Erythroblast (primary cell): ENCODE data around the gene UBXN6.

Experiments used
- GATA1 ChIP-seq: IDR thresholded peaks from 2 replicates; pipeline ENCODE4 v1.6.1; 2011; ENCODE audit warnings: low read depth, mild to moderate bottlenecking, control low read depth, low read length, moderate library complexity
- POLR2A ChIP-seq: IDR thresholded peaks from 2 replicates; pipeline ENCODE4 v1.6.1; 2011; ENCODE audit warnings: mild to moderate bottlenecking, low read length

DNA sequence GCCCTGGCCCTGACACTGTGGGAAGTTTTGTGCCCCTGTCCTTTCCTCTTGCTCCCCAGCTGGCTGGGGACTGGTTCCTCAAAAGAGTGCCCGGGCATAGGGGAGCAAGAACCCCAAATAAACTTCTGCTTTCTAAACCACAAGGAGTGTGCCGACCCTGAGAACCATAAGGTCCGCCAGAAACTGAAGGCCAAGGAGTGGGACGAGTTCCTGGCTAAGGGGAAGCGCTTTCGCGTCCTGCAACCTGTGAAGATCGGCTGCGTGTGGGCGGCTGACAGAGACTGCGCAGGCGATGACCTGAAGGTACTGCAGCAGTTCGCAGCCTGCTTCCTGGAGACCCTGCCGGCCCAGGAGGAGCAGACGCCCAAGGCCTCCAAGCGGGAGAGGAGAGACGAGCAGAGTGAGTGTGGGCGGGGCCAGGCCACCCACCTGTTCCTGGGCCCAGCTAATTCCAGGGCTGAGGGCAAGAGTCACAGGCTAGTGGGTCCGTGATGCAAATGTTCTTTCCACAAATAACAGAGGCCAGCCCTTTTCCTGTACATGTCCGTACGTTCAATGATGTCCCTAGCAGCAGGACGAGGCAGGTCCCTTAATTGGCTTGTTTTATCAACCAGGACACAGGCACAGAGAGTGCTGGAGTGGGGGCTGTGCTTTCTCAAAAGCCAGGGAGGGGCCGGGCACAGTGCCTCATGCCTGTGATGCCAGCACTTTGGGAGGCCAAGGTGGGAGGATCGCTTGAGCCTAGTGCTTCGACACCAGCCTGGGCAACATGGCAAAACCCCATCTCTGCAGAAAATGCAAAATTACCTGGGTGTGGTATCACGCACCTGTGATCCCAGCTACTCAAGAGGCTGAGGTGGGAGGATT lies 25.6 kb downstream of the UBXN6 start:
- no peak for TF ChIP-seq POLR2A
- TF ChIP-seq GATA1: no peak
